Measurements from ENCODE around the gene OR51G1. TPM values are rescaled to one million over a fixed set of nuclear protein-coding genes. Genes with fewer than 3 reads are reported as not detected.
"Not testable (repeated sequence)": the region's sequence is repeated elsewhere in the genome, so short reads cannot be mapped to it uniquely, and the experiment has no call there.

The OR51G1 gene
- total RNA-seq (not detected), total RNA-seq (0 reads per million in 2 donors)

GRCh38 chr11:4924239-4924638, at the start of gene OR51G1:
OR51G1 (minus strand) TSS chr11:4924339; CDS start chr11:4924339, 0 bp downstream.
- H3K4me1 Mint-ChIP-seq = no peaks in the 10 kb centered on the region
- no peak within 1 kb of the TSS for H3K27ac Mint-ChIP-seq
- ATAC-seq = no peak

GRCh38 chr11:4962816-4963215, 38.7 kb upstream of the OR51G1 start:
- no peaks in the 10 kb centered on the region for H3K9me3 ChIP-seq (ENCODE audit: control insufficient read depth, low read length, poor library complexity, severe bottlenecking)
- DNase-seq = no peak
- Mint-ChIP-seq H3K27me3 (no peaks in the 10 kb centered on the region), H3K36me3 (ENCODE audit: low read depth) (no peaks in the 10 kb centered on the region), H3K4me3 (no peak overlapping the region), H3K27ac (no peak overlapping the region), H3K4me1 (no peaks in the 10 kb centered on the region)
- no peak for ATAC-seq

More at GRCh38 chr11:4924239-4924638, at the start of gene OR51G1:
- no peak for DNase-seq
- no peaks in the 10 kb centered on the region for H3K27me3 Mint-ChIP-seq
- H3K4me3 Mint-ChIP-seq = no peak within 1 kb of the TSS
- H3K36me3 Mint-ChIP-seq (ENCODE audit: low read depth) = no peaks in the 10 kb centered on the region
- H3K9me3 ChIP-seq (ENCODE audit: control insufficient read depth, low read length, poor library complexity, severe bottlenecking) = no peaks in the 10 kb centered on the region

DNA sequence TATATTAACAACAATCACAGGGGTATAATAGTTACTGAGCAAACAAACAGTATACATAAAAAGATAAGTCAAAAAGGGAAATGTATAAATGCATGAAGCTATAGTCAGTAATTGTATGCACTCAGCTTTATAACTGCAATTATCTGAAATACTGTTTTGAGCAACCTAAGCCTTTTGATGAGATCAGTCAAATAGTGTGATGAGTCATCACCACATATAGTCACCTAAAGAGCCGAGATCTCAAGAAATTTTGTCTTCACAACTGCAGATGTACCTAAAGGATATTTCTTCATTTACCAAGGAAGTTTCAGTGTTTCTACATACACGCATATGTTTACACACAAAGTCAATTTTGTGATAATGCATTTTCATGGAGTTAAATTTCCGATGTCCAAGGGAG, 36.7 kb upstream of the OR51G1 start:
- no peak overlapping the region for H3K4me3 Mint-ChIP-seq
- H3K4me1 Mint-ChIP-seq = no peaks in the 10 kb centered on the region
- no peaks in the 10 kb centered on the region for H3K36me3 Mint-ChIP-seq (ENCODE audit: low read depth)
- no peaks in the 10 kb centered on the region for H3K27me3 Mint-ChIP-seq
- H3K27ac Mint-ChIP-seq = no peak overlapping the region
- ATAC-seq = no peak
- no peak for DNase-seq
- H3K9me3 ChIP-seq (ENCODE audit: control insufficient read depth, low read length, poor library complexity, severe bottlenecking) = no peaks in the 10 kb centered on the region

GRCh38 chr11:4957396-4957795, 33.3 kb upstream of the OR51G1 start:
- H3K9me3 ChIP-seq (ENCODE audit: control insufficient read depth, low read length, poor library complexity, severe bottlenecking) = no peaks in the 10 kb centered on the region
- Mint-ChIP-seq H3K36me3 (ENCODE audit: low read depth) (no peaks in the 10 kb centered on the region), H3K27me3 (no peaks in the 10 kb centered on the region), H3K4me3 (no peak overlapping the region), H3K27ac (no peak overlapping the region), H3K4me1 (no peaks in the 10 kb centered on the region)
- DNase-seq = no peak
- ATAC-seq = no peak

GRCh38 chr11:4955613-4956012, 31.5 kb upstream of the OR51G1 start, which contains the start of gene OR51A2:
OR51A2 (minus strand) TSS chr11:4955713; CDS start chr11:4955713, 0 bp downstream.
- not testable (repeated sequence) for H3K9me3 ChIP-seq (ENCODE audit: control insufficient read depth, low read length, poor library complexity, severe bottlenecking); H3K4me1 Mint-ChIP-seq; H3K27ac Mint-ChIP-seq; H3K4me3 Mint-ChIP-seq; DNase-seq; H3K36me3 Mint-ChIP-seq (ENCODE audit: low read depth); ATAC-seq; H3K27me3 Mint-ChIP-seq

DNA sequence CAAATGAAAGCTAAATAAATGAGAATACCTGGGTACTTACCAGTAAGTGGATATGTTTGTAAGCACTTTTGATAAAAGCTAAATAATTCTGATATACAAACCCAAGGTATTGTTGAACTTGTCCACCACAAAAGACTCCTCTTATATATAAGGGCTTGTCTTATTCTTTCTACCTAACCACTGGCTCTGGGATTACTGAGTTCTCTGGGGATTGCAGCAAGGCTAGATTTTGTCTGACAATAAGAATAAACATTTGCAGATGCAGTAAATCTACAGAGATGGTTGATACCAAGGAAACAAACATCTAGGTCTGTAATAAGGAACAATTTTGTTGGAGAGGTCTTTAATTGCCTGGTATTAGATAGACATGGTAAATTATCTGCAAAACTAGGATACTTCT, 23.4 kb upstream of the OR51G1 start, which contains the start of gene OR51A4:
Gene OR51A4, minus strand, starts transcription at position 101 of the 400 bp plus-strand sequence. CDS start 505 bp downstream, outside the sequence.
- Mint-ChIP-seq H3K27me3 (no peaks in the 10 kb centered on the region), H3K4me1 (no peaks in the 10 kb centered on the region), H3K4me3 (no peak within 1 kb of the TSS), H3K27ac (no peak within 1 kb of the TSS), H3K36me3 (ENCODE audit: low read depth) (no peaks in the 10 kb centered on the region)
- ATAC-seq (no peak), DNase-seq (no peak)
- H3K9me3 ChIP-seq (ENCODE audit: control insufficient read depth, low read length, poor library complexity, severe bottlenecking) = no peaks in the 10 kb centered on the region

- peaks cover 14% of the 10 kb centered on the region for H3K27me3 Mint-ChIP-seq
- no peak overlapping the region for H3K27ac Mint-ChIP-seq
- ATAC-seq = no peak
Observed at GRCh38 chr11:4936745-4937144, 12.6 kb upstream of the OR51G1 start.

DNA sequence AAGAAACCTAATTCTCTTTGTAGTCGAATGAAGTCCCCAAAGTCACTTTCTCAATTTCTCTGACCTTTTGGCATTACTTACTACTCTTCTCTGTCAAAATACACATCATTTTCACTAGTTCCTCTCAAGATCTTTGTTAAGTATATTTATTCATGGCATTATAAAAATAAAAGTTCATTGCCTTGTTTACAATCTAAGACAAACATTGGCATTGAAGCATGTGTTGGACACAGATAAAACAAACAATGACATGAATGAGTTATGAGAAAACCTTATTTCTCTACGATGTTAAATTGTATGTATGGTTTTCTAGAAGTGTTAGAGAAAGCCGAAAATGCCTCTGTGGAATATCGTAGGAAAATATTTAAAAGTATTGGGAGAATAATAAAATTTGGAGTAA, 8.6 kb upstream of the OR51G1 start:
- Mint-ChIP-seq H3K36me3 (ENCODE audit: low read depth) (no peaks in the 10 kb centered on the region), H3K27ac (no peak overlapping the region), H3K27me3 (peaks cover 7% of the 10 kb centered on the region), H3K4me1 (no peaks in the 10 kb centered on the region), H3K4me3 (no peak overlapping the region)
- DNase-seq (no peak), ATAC-seq (no peak)
- H3K9me3 ChIP-seq (ENCODE audit: control insufficient read depth, low read length, poor library complexity, severe bottlenecking) = no peaks in the 10 kb centered on the region

More at GRCh38 chr11:4936745-4937144, 12.6 kb upstream of the OR51G1 start:
- no peak for DNase-seq
- Mint-ChIP-seq H3K4me3 (no peak overlapping the region), H3K4me1 (no peaks in the 10 kb centered on the region), H3K36me3 (ENCODE audit: low read depth) (no peaks in the 10 kb centered on the region)
- no peaks in the 10 kb centered on the region for H3K9me3 ChIP-seq (ENCODE audit: control insufficient read depth, low read length, poor library complexity, severe bottlenecking)

DNA sequence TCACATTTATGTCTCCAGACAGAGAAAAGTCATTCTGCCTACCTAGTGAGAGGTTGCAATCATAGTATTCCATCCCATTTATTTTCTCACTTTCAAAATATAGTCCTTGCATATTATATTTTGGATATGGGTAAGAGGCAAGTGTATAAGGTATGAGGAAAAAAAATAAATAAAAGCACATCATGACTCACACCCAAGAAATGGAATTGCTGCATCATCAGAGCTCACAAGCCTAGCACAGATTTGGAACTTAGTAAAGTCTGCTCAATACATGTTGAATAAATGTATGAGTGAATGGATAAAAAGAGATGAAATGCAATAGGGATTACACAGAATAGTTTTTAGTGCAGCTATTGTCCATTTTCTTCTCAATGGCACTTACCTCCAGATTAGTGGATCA, 2.5 kb upstream of the OR51G1 start:
- Mint-ChIP-seq H3K4me3 (no peak overlapping the region), H3K4me1 (no peaks in the 10 kb centered on the region), H3K27me3 (no peaks in the 10 kb centered on the region), H3K36me3 (ENCODE audit: low read depth) (no peaks in the 10 kb centered on the region), H3K27ac (no peak overlapping the region)
- DNase-seq = no peak
- ATAC-seq = no peak
- H3K9me3 ChIP-seq (ENCODE audit: control insufficient read depth, low read length, poor library complexity, severe bottlenecking) = no peaks in the 10 kb centered on the region

DNA sequence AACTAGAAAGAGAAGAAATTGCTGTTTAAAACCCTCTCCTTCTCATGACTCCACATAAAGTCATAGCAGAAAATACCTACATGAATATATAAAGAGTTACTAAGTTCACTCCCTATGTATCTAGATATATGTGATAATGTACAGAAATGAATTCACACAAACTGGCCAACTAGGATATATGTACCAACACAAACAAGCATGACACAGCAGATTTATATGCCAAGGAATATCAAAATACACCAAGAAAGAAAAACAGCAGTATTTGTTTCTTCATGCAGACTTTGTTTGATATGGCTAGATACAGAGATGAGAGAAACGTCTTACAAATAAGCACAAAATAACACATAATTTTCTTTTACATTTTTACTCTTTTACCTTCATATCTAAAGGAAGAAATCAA, 1.8 kb downstream of the OR51G1 start:
- no peaks in the 10 kb centered on the region for H3K36me3 Mint-ChIP-seq (ENCODE audit: low read depth)
- ATAC-seq = no peak
- no peak for DNase-seq
- H3K9me3 ChIP-seq (ENCODE audit: control insufficient read depth, low read length, poor library complexity, severe bottlenecking) = no peaks in the 10 kb centered on the region
- H3K27me3 Mint-ChIP-seq = no peaks in the 10 kb centered on the region
- H3K4me3 Mint-ChIP-seq = no peak overlapping the region
- no peak overlapping the region for H3K27ac Mint-ChIP-seq
- H3K4me1 Mint-ChIP-seq = no peaks in the 10 kb centered on the region

- no peaks in the 10 kb centered on the region for H3K36me3 Mint-ChIP-seq (ENCODE audit: low read depth)
- ATAC-seq = no peak
- H3K27me3 Mint-ChIP-seq = no peaks in the 10 kb centered on the region
- no peaks in the 10 kb centered on the region for H3K4me1 Mint-ChIP-seq
- no peak for DNase-seq
- no peak overlapping the region for H3K27ac Mint-ChIP-seq
- H3K9me3 ChIP-seq (ENCODE audit: control insufficient read depth, low read length, poor library complexity, severe bottlenecking) = no peaks in the 10 kb centered on the region
- H3K4me3 Mint-ChIP-seq = no peak overlapping the region
Observed at GRCh38 chr11:4921796-4922195, 2.3 kb downstream of the OR51G1 start.

DNA sequence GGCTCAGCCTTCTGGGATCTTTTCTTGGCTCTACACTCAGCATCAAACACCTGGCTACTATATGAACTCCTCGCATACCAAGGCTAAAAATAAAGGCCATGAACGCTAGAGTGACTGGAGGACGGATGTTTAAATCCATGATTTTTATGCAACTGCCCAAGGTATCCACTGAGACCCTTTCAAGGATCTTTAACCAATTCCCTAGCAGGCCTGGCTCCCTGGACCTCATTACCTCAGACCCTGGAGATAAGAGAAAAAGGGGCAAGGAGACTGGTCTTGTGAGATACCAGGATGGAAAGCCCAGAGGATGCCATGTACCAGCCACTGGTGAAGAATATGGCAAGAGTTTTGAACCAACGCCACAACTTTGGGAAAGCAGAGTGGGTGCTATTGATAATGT, 4.9 kb downstream of the OR51G1 start, which contains the start of gene OR51G2:
Gene OR51G2, minus strand, starts transcription at position 101 of the 400 bp plus-strand sequence. CDS start 3,687 bp downstream, outside the sequence.
- H3K9me3 ChIP-seq (ENCODE audit: control insufficient read depth, low read length, poor library complexity, severe bottlenecking) = no peaks in the 10 kb centered on the region
- Mint-ChIP-seq H3K27me3 (no peaks in the 10 kb centered on the region), H3K36me3 (ENCODE audit: low read depth) (no peaks in the 10 kb centered on the region), H3K27ac (no peak within 1 kb of the TSS), H3K4me3 (no peak within 1 kb of the TSS), H3K4me1 (no peaks in the 10 kb centered on the region)
- DNase-seq (no peak), ATAC-seq (no peak)

DNA sequence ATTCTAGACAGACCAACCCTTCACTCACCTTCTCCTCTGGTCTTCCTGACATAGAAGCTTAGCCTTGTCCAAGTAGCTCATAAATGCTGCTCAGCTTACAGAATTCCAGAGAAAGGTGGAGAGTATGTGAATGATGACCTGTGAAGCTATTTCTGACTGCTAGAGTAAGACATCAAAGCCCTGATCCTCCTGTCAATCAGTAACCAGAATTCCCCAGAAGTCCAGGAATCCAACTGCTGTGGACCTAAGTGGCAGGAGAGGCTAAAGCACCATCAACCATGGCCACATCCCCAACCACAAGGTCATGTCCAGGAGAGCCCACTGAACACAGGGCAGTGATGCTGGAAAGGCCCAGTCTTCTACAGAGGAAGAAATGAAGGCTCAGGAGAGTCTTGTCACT, 7.6 kb downstream of the OR51G1 start:
- no peak for ATAC-seq
- H3K4me3 Mint-ChIP-seq = no peak overlapping the region
- no peaks in the 10 kb centered on the region for H3K9me3 ChIP-seq (ENCODE audit: control insufficient read depth, low read length, poor library complexity, severe bottlenecking)
- H3K27ac Mint-ChIP-seq = no peak overlapping the region
- peaks cover 7% of the 10 kb centered on the region for H3K27me3 Mint-ChIP-seq
- no peaks in the 10 kb centered on the region for H3K4me1 Mint-ChIP-seq
- no peaks in the 10 kb centered on the region for H3K36me3 Mint-ChIP-seq (ENCODE audit: low read depth)
- no peak for DNase-seq

DNA sequence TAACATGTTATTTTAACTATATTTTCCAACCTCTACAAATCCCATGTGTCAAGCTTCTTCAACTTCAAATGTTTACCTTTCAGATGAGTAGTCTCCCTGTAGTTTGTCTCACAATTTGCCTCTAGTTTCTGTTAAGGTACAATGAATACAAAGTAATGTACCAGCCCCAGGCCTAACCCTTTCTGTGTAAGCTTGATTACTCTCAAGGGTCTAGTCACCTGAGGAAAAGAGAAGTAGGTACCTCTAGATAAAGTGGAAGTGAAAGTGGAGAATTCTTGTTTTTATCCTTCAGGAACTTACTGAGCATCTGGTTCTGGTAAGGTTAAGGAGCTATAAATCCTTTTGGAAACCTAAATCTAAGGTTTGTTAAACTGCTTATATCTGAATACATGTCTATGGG, 20.7 kb downstream of the OR51G1 start, which contains the start of gene OR51A7:
Gene OR51A7, plus strand, starts transcription at position 300 of the 400 bp plus-strand sequence. CDS start 3,587 bp downstream, outside the sequence.
- Mint-ChIP-seq H3K27ac (no peak within 1 kb of the TSS), H3K27me3 (peaks cover 7% of the 10 kb centered on the region), H3K4me1 (no peaks in the 10 kb centered on the region), H3K36me3 (ENCODE audit: low read depth) (no peaks in the 10 kb centered on the region), H3K4me3 (no peak within 1 kb of the TSS)
- no peaks in the 10 kb centered on the region for H3K9me3 ChIP-seq (ENCODE audit: control insufficient read depth, low read length, poor library complexity, severe bottlenecking)
- DNase-seq (no peak), ATAC-seq (no peak)

Data from T-helper 17 cell (primary cell).